ENCODE results near the gene ZSWIM6. TPM values are rescaled to one million over a fixed set of nuclear protein-coding genes. Genes with fewer than 3 reads are reported as not detected.

The ZSWIM6 gene
- total RNA-seq, 1 experiment from 2014 or later: 10.8 TPM

GRCh38 chr5:61569353-61569752 is 237.3 kb downstream of the ZSWIM6 start:
- no peak for ATAC-seq
- H3K9me3 ChIP-seq (ENCODE audit: control insufficient read depth, insufficient read depth, low read depth, low read length): no peaks in the 10 kb centered on the region
- no peak overlapping the region for H3K27ac ChIP-seq (ENCODE audit: low read length)
- POLR2A ChIA-PET: no interaction called here
- in situ Hi-C loops (cut with HindIII; ENCODE audit: low pct_unique_long_range_greater_than_20kb, low sequenced_read_pairs) (no loop called here), intact Hi-C loops (cut with micrococcal nuclease; ENCODE audit: unreplicated experiment) (no loop called here)
- CTCF ChIA-PET: no interaction called here
- BruUV-seq (replicated peaks): no TSS peak
- H3K27me3 ChIP-seq (ENCODE audit: control insufficient read depth, insufficient read depth, low read length): no peaks in the 10 kb centered on the region
- no peak for DNase-seq (ENCODE audit: low read depth, low spot score)
- TF ChIP-seq SIN3A (IDR thresholded peaks at IDR 0.05; ENCODE audit: borderline replicate concordance, insufficient read depth, low read depth, low read length): no peak
- no peak for TF ChIP-seq TCF7L2 (IDR thresholded peaks at IDR 0.05; ENCODE audit: low read depth, low read length)
- no peak for TF ChIP-seq REST (IDR thresholded peaks at IDR 0.05; ENCODE audit: insufficient read depth in 1 of 2, low read depth in 2 of 2, low read length in 1 of 2)
- TF ChIP-seq POLR2AphosphoS5 (IDR thresholded peaks at IDR 0.05; ENCODE audit: low read depth, low read length): no peak
- no peak for TF ChIP-seq CTCF (IDR thresholded peaks at IDR 0.05)
- H3K36me3 ChIP-seq (ENCODE audit: control insufficient read depth, insufficient read depth, low read length): no peaks in the 10 kb centered on the region
- H3K4me3 ChIP-seq (ENCODE audit: low read depth in 2 of 2, low read length in 2 of 2): no peak overlapping the region
- H3K4me1 ChIP-seq (ENCODE audit: control insufficient read depth, insufficient read depth, low read length): no peaks in the 10 kb centered on the region

- in situ Hi-C loops (cut with HindIII; ENCODE audit: low pct_unique_long_range_greater_than_20kb, low sequenced_read_pairs): no loop called here
- TF ChIP-seq SIN3A (IDR thresholded peaks at IDR 0.05; ENCODE audit: borderline replicate concordance, insufficient read depth, low read depth, low read length) (no peak), TCF7L2 (IDR thresholded peaks at IDR 0.05; ENCODE audit: low read depth, low read length) (no peak), CTCF (IDR thresholded peaks at IDR 0.05) (no peak)
- H3K9me3 ChIP-seq (ENCODE audit: control insufficient read depth, insufficient read depth, low read depth, low read length): no peaks in the 10 kb centered on the region
- no peak for DNase-seq (ENCODE audit: low read depth, low spot score)
- ATAC-seq: no peak
- no peak overlapping the region for H3K4me3 ChIP-seq (ENCODE audit: low read depth in 2 of 2, low read length in 2 of 2)
- CTCF ChIA-PET: no interaction called here
- intact Hi-C loops (cut with micrococcal nuclease; ENCODE audit: unreplicated experiment): no loop called here
- H3K4me1 ChIP-seq (ENCODE audit: control insufficient read depth, insufficient read depth, low read length): no peaks in the 10 kb centered on the region
- POLR2A ChIA-PET: no interaction called here
- BruUV-seq (replicated peaks): no TSS peak
- H3K27ac ChIP-seq (ENCODE audit: low read length): no peak overlapping the region
- no peaks in the 10 kb centered on the region for H3K27me3 ChIP-seq (ENCODE audit: control insufficient read depth, insufficient read depth, low read length)
- H3K36me3 ChIP-seq (ENCODE audit: control insufficient read depth, insufficient read depth, low read length): no peaks in the 10 kb centered on the region
Measured at GRCh38 chr5:61570767-61571166, 238.7 kb downstream of the ZSWIM6 start.
